NT2/D1 (cell line): ENCODE results near the gene INPP1.
"Not testable (repeated sequence)": the region's sequence is repeated elsewhere in the genome, so short reads cannot be mapped to it uniquely, and the experiment has no call there.

Experiments
- DNase-seq: peaks from one replicate; pipeline ENCODE4 v3.0.0-alpha.2; 2011; ENCODE audit warnings: low read depth, low spot score
- H3K27me3 ChIP-seq: 2 replicates; pipeline ENCODE4 v1.6.0; 2011; ENCODE audit warnings: mild to moderate bottlenecking; ENCODE audit not compliant: insufficient read length, insufficient read depth
- H3K36me3 ChIP-seq: 2 replicates; pipeline ENCODE4 v1.6.1; 2011; ENCODE audit warnings: mild to moderate bottlenecking, low read length, mixed read lengths; ENCODE audit not compliant: insufficient read depth, insufficient read length
- H3K4me1 ChIP-seq: 2 replicates; pipeline ENCODE4 v1.5.1; 2011; ENCODE audit not compliant: insufficient read depth, insufficient read length
- H3K4me3 ChIP-seq: 2 replicates; pipeline ENCODE4 v1.5.1; 2011; ENCODE audit warnings: low read depth; ENCODE audit not compliant: insufficient read length
- H3K9ac ChIP-seq: 2 replicates; pipeline ENCODE4 v1.6.0; 2011; ENCODE audit warnings: low read depth; ENCODE audit not compliant: insufficient read length
- H3K9me3 ChIP-seq: 2 replicates; pipeline ENCODE4 v1.5.1; 2011; ENCODE audit warnings: mild to moderate bottlenecking, low read length; ENCODE audit not compliant: insufficient read depth
- SUZ12 ChIP-seq: IDR thresholded peaks from 2 replicates; pipeline ENCODE4 v1.6.1; 2011; ENCODE audit not compliant: insufficient read length, insufficient read depth; ENCODE audit errors: extremely low read depth
- YY1 ChIP-seq: IDR thresholded peaks from 2 replicates; pipeline ENCODE4 v1.6.1; 2011; ENCODE audit not compliant: insufficient read length, insufficient read depth
- ZNF274 ChIP-seq: IDR thresholded peaks from 2 replicates; pipeline ENCODE4 v1.6.1; 2011; ENCODE audit warnings: mild to moderate bottlenecking, low read depth, low read length

Gene INPP1

GRCh38 chr2:190355968-190356644 is 12.7 kb downstream of the INPP1 start:
- Histone ChIP-seq H3K9me3 (no peaks in the 10 kb centered on the region), H3K4me3 (no peak overlapping the region), H3K4me1 (no peaks in the 10 kb centered on the region), H3K27me3 (no peaks in the 10 kb centered on the region), H3K36me3 (no peaks in the 10 kb centered on the region), H3K9ac (no peak overlapping the region)
- DNase-seq = no peak
- no peak for TF ChIP-seq YY1

- Histone ChIP-seq H3K4me1 (no peaks in the 10 kb centered on the region), H3K4me3 (no peak overlapping the region), H3K9me3 (no peaks in the 10 kb centered on the region), H3K36me3 (no peaks in the 10 kb centered on the region), H3K27me3 (no peaks in the 10 kb centered on the region), H3K9ac (no peak overlapping the region)
- DNase-seq = no peak
- TF ChIP-seq ZNF274 (no peak), YY1 (no peak), SUZ12 (no peak)
Measured at GRCh38 chr2:190357600-190357999, 14.2 kb downstream of the INPP1 start.

GRCh38 chr2:190358655-190359448 is 15.5 kb downstream of the INPP1 start:
- DNase-seq, H3K9ac ChIP-seq, H3K36me3 ChIP-seq, H3K9me3 ChIP-seq, H3K4me3 ChIP-seq, H3K4me1 ChIP-seq, H3K27me3 ChIP-seq: not testable (repeated sequence)

GRCh38 chr2:190360561-190360960 is 17.2 kb downstream of the INPP1 start:
- Histone ChIP-seq H3K36me3 (no peaks in the 10 kb centered on the region), H3K9me3 (no peaks in the 10 kb centered on the region), H3K27me3 (no peaks in the 10 kb centered on the region), H3K4me3 (no peak overlapping the region), H3K9ac (no peak overlapping the region), H3K4me1 (no peaks in the 10 kb centered on the region)
- DNase-seq = no peak
- TF ChIP-seq ZNF274 (no peak), YY1 (no peak), SUZ12 (no peak)

- no peaks in the 10 kb centered on the region for H3K36me3 ChIP-seq
- TF ChIP-seq ZNF274 (no peak), YY1 (no peak), SUZ12 (no peak)
- no peak overlapping the region for H3K4me3 ChIP-seq
- H3K4me1 ChIP-seq = no peaks in the 10 kb centered on the region
- no peak for DNase-seq
- no peaks in the 10 kb centered on the region for H3K27me3 ChIP-seq
- H3K9ac ChIP-seq = no peak overlapping the region
- H3K9me3 ChIP-seq = no peaks in the 10 kb centered on the region
Measured at GRCh38 chr2:190360965-190361364, 17.6 kb downstream of the INPP1 start.

GRCh38 chr2:190361572-190361971 is 18.2 kb downstream of the INPP1 start:
- Histone ChIP-seq H3K9me3 (no peaks in the 10 kb centered on the region), H3K4me3 (no peak overlapping the region), H3K36me3 (no peaks in the 10 kb centered on the region), H3K27me3 (no peaks in the 10 kb centered on the region), H3K9ac (no peak overlapping the region), H3K4me1 (no peaks in the 10 kb centered on the region)
- TF ChIP-seq YY1 = no peak
- no peak for TF ChIP-seq ZNF274
- no peak for TF ChIP-seq SUZ12
- no peak for DNase-seq

GRCh38 chr2:190362894-190363293 is 19.5 kb downstream of the INPP1 start:
- H3K4me1 ChIP-seq = no peaks in the 10 kb centered on the region
- H3K9me3 ChIP-seq = no peaks in the 10 kb centered on the region
- DNase-seq = no peak
- H3K36me3 ChIP-seq = peaks cover 2% of the 10 kb centered on the region
- H3K27me3 ChIP-seq = no peaks in the 10 kb centered on the region
- TF ChIP-seq YY1 = no peak
- no peak for TF ChIP-seq ZNF274
- TF ChIP-seq SUZ12 = no peak
- no peak overlapping the region for H3K9ac ChIP-seq
- H3K4me3 ChIP-seq = no peak overlapping the region
